ENCODE results near the gene NLRC4. TPM values are rescaled to one million over a fixed set of nuclear protein-coding genes. Genes with fewer than 3 reads are reported as not detected.

Gene NLRC4
- total RNA-seq, 1 experiment from 2014 or later: not detected

GRCh38 chr2:32271063-32271462 lies 6.4 kb upstream of the NLRC4 start:
- H2BK120ac ChIP-seq (ENCODE audit: low read depth, low read length, poor library complexity, severe bottlenecking): no peak overlapping the region
- no peaks in the 10 kb centered on the region for H3K79me1 ChIP-seq (ENCODE audit: insufficient read depth, low read depth, low read length, poor library complexity, severe bottlenecking)
- no peak overlapping the region for H3K14ac ChIP-seq (ENCODE audit: insufficient read depth, low read length)
- no peak overlapping the region for H2BK12ac ChIP-seq (ENCODE audit: insufficient read length, low read depth, low read length)
- peaks cover 0 to 4% of the 10 kb centered on the region in 2 experiments; a peak in 1 of 4 replicates for H3K4me1 Mint-ChIP-seq
- no peak overlapping the region for H3K23ac ChIP-seq (ENCODE audit: insufficient read length, low read depth, low read length)
- no peak overlapping the region for H3T11ph ChIP-seq (ENCODE audit: low read length)
- no peak overlapping the region for H4K8ac ChIP-seq (replicated peaks; ENCODE audit: insufficient read length, low read depth, low read length)
- no peak overlapping the region for H2BK5ac ChIP-seq (ENCODE audit: insufficient read length, low read length)
- no peak for DNase-seq
- H3K4me2 ChIP-seq (ENCODE audit: insufficient read depth, insufficient read length, low read length): no peak overlapping the region
- H3K18ac ChIP-seq (ENCODE audit: insufficient read length, low read depth, low read length): no peak overlapping the region
- no peaks in the 10 kb centered on the region for H3K9me3 Mint-ChIP-seq
- H2AFZ ChIP-seq (ENCODE audit: low read length): no peak overlapping the region
- no peak overlapping the region for H3K4ac ChIP-seq (ENCODE audit: low read depth, low read length)
- no peak overlapping the region for H3K27ac Mint-ChIP-seq
- H3K56ac ChIP-seq (ENCODE audit: insufficient read length, low read depth, low read length): no peak overlapping the region
- no peak overlapping the region for H3K9ac ChIP-seq (ENCODE audit: extremely low read depth, insufficient read length, low read length)
- H3K27me3 Mint-ChIP-seq (ENCODE audit: low read depth): peaks cover 27% of the 10 kb centered on the region
- no peaks in the 10 kb centered on the region for H3K23me2 ChIP-seq (ENCODE audit: insufficient read length, low read depth, low read length, poor library complexity, severe bottlenecking)
- WGBS (ENCODE audit: extremely low coverage, insufficient read length, low lambda C conversion rate): no CpG with 5 or more reads among the region's 2 CpGs
- H3K36me3 Mint-ChIP-seq (ENCODE audit: insufficient read depth in 1 of 3, low read depth in 3 of 3): no peaks in the 10 kb centered on the region; a peak in 1 of 7 replicates
- no peak overlapping the region for H2AK5ac ChIP-seq (ENCODE audit: insufficient read length, low read length)
- H3K9me3 ChIP-seq (ENCODE audit: control insufficient read depth, low read depth, low read length): no peaks in the 10 kb centered on the region
- H4K91ac ChIP-seq (ENCODE audit: insufficient read length, low read depth, low read length): no peak overlapping the region
- H3K4me3 Mint-ChIP-seq: no peak overlapping the region
- no peaks in the 10 kb centered on the region for H4K20me1 ChIP-seq (ENCODE audit: control insufficient read depth, insufficient read depth, insufficient read length)
- H3K79me2 ChIP-seq (ENCODE audit: insufficient read depth, low read length): no peaks in the 10 kb centered on the region
- no peak overlapping the region for H3K27ac ChIP-seq (ENCODE audit: insufficient read length, low read depth, low read length)
- TF ChIP-seq, protein P1, sequence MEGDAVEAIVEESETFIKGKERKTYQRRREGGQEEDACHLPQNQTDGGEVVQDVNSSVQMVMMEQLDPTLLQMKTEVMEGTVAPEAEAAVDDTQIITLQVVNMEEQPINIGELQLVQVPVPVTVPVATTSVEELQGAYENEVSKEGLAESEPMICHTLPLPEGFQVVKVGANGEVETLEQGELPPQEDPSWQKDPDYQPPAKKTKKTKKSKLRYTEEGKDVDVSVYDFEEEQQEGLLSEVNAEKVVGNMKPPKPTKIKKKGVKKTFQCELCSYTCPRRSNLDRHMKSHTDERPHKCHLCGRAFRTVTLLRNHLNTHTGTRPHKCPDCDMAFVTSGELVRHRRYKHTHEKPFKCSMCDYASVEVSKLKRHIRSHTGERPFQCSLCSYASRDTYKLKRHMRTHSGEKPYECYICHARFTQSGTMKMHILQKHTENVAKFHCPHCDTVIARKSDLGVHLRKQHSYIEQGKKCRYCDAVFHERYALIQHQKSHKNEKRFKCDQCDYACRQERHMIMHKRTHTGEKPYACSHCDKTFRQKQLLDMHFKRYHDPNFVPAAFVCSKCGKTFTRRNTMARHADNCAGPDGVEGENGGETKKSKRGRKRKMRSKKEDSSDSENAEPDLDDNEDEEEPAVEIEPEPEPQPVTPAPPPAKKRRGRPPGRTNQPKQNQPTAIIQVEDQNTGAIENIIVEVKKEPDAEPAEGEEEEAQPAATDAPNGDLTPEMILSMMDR (conservative IDR thresholded peaks at IDR 0.05): no peak
- no peaks in the 10 kb centered on the region for H3K4me1 ChIP-seq (ENCODE audit: insufficient read depth, low read length)
- H2BK20ac ChIP-seq (ENCODE audit: low read depth, low read length, poor library complexity, severe bottlenecking): no peak overlapping the region
- no peaks in the 10 kb centered on the region for H3K27me3 ChIP-seq (ENCODE audit: insufficient read depth, low read length)
- H4K5ac ChIP-seq (ENCODE audit: insufficient read length, low read depth, low read length): no peak overlapping the region
- no peak overlapping the region for H2BK15ac ChIP-seq (ENCODE audit: low read depth, low read length)

Measured in H9 (cell line).